Esophagus squamous epithelium (tissue), 4 donors: ENCODE results near the gene PRG3.

Experiments
- CTCF ChIP-seq, 6 experiments: fragments of 450-650 bp in 4 of 6; fragments of 200-600 bp in 2 of 6; sonication (generic) in 2 of 6; IDR thresholded peaks; one replicate each; pipeline ENCODE4 v1.5.1; 2016 to 2019; ENCODE audit warnings: antibody characterized with exemption in 6 of 6, mild to moderate bottlenecking in 4 of 6, moderate library complexity in 4 of 6
- POLR2A ChIP-seq, 4 donors: fragments of 450-650 bp; IDR thresholded peaks; one replicate each; pipeline ENCODE4 v1.6.1; 2017; ENCODE audit warnings: antibody characterized with exemption in 4 of 4, mild to moderate bottlenecking in 4 of 4, moderate library complexity in 3 of 4

GRCh38 chr11:57358543-57358961 lies 22.4 kb downstream of the PRG3 start:
- TF ChIP-seq CTCF (IDR thresholded peaks at IDR 0.05) (no peak), POLR2A (IDR thresholded peaks at IDR 0.05) (no peak)
